Spleen (tissue), 11 donors: ENCODE results near the gene EGFR. TPM values are rescaled to one million over a fixed set of nuclear protein-coding genes. Genes with fewer than 3 reads are reported as not detected.
A peak's percentile ranks its signal among the peaks of the same experiment; 100 is the strongest.

Experiments used
- DNase-seq: peaks from one replicate; pipeline ENCODE4 v3.0.0-alpha.2; 2020
- H3K27ac ChIP-seq, 8 donors: fragments of 200-600 bp; sonication (generic) in 7 of 8; 1 replicate in 4 of 8; 2 replicates in 4 of 8; pipeline versions ENCODE4 v1.5.0 to v1.8.0; 2016 to 2021; ENCODE audit warnings: inconsistent platforms in 4 of 8, mild to moderate bottlenecking in 4 of 8, moderate library complexity in 1 of 8
- H3K27me3 ChIP-seq, 7 donors: fragments of 200-600 bp; sonication (generic) in 6 of 7; replicated peaks in 1 of 7; 1 replicate in 4 of 7; 2 replicates in 3 of 7; pipeline versions ENCODE4 v1.5.0 to v1.8.0; 2016 to 2021; ENCODE audit warnings: inconsistent platforms in 3 of 7, mild to moderate bottlenecking in 1 of 7
- H3K36me3 ChIP-seq, 6 donors: fragments of 200-600 bp; sonication (generic) in 5 of 6; 1 replicate in 4 of 6; 2 replicates in 2 of 6; pipeline versions ENCODE4 v1.5.0 to v1.8.0; 2016 to 2021; ENCODE audit warnings: inconsistent platforms in 2 of 6
- H3K4me1 ChIP-seq, 6 donors: fragments of 200-600 bp; sonication (generic) in 5 of 6; 1 replicate in 3 of 6; 2 replicates in 3 of 6; pipeline versions ENCODE4 v1.5.0 to v1.8.0; 2016 to 2021; ENCODE audit warnings: inconsistent platforms in 3 of 6
- H3K4me3 ChIP-seq, 8 donors: fragments of 200-600 bp; sonication (generic) in 7 of 8; 1 replicate in 4 of 8; 2 replicates in 4 of 8; pipeline versions ENCODE4 v1.5.0 to v1.8.0; 2016 to 2021; ENCODE audit warnings: inconsistent platforms in 4 of 8, mild to moderate bottlenecking in 4 of 8, moderate library complexity in 2 of 8
- H3K9me3 ChIP-seq, 8 donors: fragments of 200-600 bp; sonication (generic) in 7 of 8; 1 replicate in 4 of 8; 2 replicates in 4 of 8; pipeline versions ENCODE4 v1.5.0 to v1.8.0; 2016 to 2021; ENCODE audit warnings: inconsistent platforms in 4 of 8
- CTCF ChIP-seq, 11 experiments: fragments of 200-600 bp in 7 of 11; fragments of 450-650 bp in 4 of 11; sonication (generic) in 4 of 11; IDR thresholded peaks in 8 of 11; conservative IDR thresholded peaks in 3 of 11; 1 replicate in 7 of 11; 2 replicates in 4 of 11; pipeline versions ENCODE4 v1.4.0 to v1.8.0; 2016 to 2021; ENCODE audit warnings: antibody characterized with exemption in 11 of 11, inconsistent platforms in 4 of 11, mild to moderate bottlenecking in 1 of 11
- POLR2A ChIP-seq, 3 donors: fragments of 450-650 bp; IDR thresholded peaks; one replicate each; pipeline ENCODE4 v1.5.1; 2017; ENCODE audit warnings: antibody characterized with exemption in 3 of 3, mild to moderate bottlenecking in 1 of 3
- POLR2AphosphoS5 ChIP-seq, 3 donors: sonication (generic); formaldehyde crosslinking; IDR thresholded peaks; one replicate each; pipeline ENCODE4 v1.5.1; 2017; ENCODE audit warnings: antibody characterized with exemption in 3 of 3
- WGBS, 5 donors: extraction: QIAGEN DNeasy Blood & Tissue Kit in 3 of 5; methylation state at CpG; one replicate each; pipeline versions ENCODE4 v1.1.5 to v1.1.7; 2013 to 2018; 5-methylcytosine and 5-hydroxymethylcytosine counted together
- intact Hi-C: fragments of 100-400 bp; cut with DNase I; formaldehyde crosslinking; loops from one replicate; pipeline ENCODE4 v1.15.0; 2023; ENCODE audit warnings: low total_unique reads
- polyA plus RNA-seq, 3 donors: library from polyadenylated mRNA; stranded (reverse); fragments of 200-250 nt; gene quantifications; one replicate each; pipeline ENCODE4 v1.2.1, GENCODE V29; 2013
- total RNA-seq, 7 donors: library from RNA; depleted of rRNA in 3 of 7; stranded (reverse); fragments of >200 nt in 3 of 7; fragmentation: NEBNext Ultra II Directional in 4 of 7; extraction: Animal tissue kit (Norgen Biotek cat#: 25700) in 4 of 7; gene quantifications; one replicate each; pipeline versions ENCODE4 v1.1.0 to v1.2.1, GENCODE V29; 2016 to 2021
- donor health status: healthy with polysubstance abuse.
- donor health status: DM: no; HTN: no; CAD: no; lungs with moderate emphysema.
- donor health status: DM: no; HTN: no; CAD: no.
- donor health status: Bipolar disorder and iron deficiency.
- donor health status: healthy.
- donor health status: DM: no; HTN: no; CAD: no.
- donor health status: DM: yes; HTN: yes; CAD: no.

EGFR gene
- total and polyA plus RNA-seq, 10 donors, result 1.1 to 35.2 (median 24.5) TPM

- DNase-seq, result peak; percentile 59
- 76 to 84% (median 80%) methylated on average over 8 of the region's 8 CpGs for WGBS, 5 donors
- no peaks in the 10 kb centered on the region for H3K9me3 ChIP-seq
- TF ChIP-seq CTCF (IDR thresholded peaks at IDR 0.05 in 8 of 11, conservative IDR thresholded peaks at IDR 0.05 in 3 of 11), result no peak
- no peaks in the 10 kb centered on the region for H3K4me1 ChIP-seq
- H3K27ac ChIP-seq, result no peak overlapping the region
- H3K27me3 ChIP-seq, result no peaks in the 10 kb centered on the region
- no peak overlapping the region for H3K4me3 ChIP-seq
- H3K36me3 ChIP-seq, result peaks cover 0 to 82% (median 2%) of the 10 kb centered on the region in 6 donors
- intact Hi-C loops, result no loop called here
These were observed 138.9 kb downstream of the EGFR start for GRCh38 chr7:55157764-55158105.

GRCh38 chr7:55158541-55159382 lies 139.9 kb downstream of the EGFR start:
- intact Hi-C loops, result no loop called here
- Histone ChIP-seq H3K27ac (no peak overlapping the region), H3K27me3 (no peaks in the 10 kb centered on the region), H3K4me3 (no peak overlapping the region), H3K36me3 (peaks cover 0 to 82% (median 2%) of the 10 kb centered on the region in 6 donors), H3K4me1 (no peaks in the 10 kb centered on the region), H3K9me3 (no peaks in the 10 kb centered on the region)
- DNase-seq, result no peak
- TF ChIP-seq CTCF (IDR thresholded peaks at IDR 0.05 in 8 of 11, conservative IDR thresholded peaks at IDR 0.05 in 3 of 11) (no peak), POLR2AphosphoS5 (IDR thresholded peaks at IDR 0.05) (no peak), POLR2A (IDR thresholded peaks at IDR 0.05) (no peak)
- 78 to 88% (median 81%) methylated on average over 10 of the region's 10 CpGs for WGBS, 5 donors

- Histone ChIP-seq H3K27me3 (no peaks in the 10 kb centered on the region), H3K4me1 (no peaks in the 10 kb centered on the region), H3K27ac (no peak overlapping the region), H3K4me3 (no peak overlapping the region), H3K9me3 (no peaks in the 10 kb centered on the region), H3K36me3 (peaks cover 0 to 89% (median 2%) of the 10 kb centered on the region in 6 donors)
- DNase-seq, result no peak
- TF ChIP-seq CTCF (IDR thresholded peaks at IDR 0.05 in 8 of 11, conservative IDR thresholded peaks at IDR 0.05 in 3 of 11) (no peak), POLR2A (IDR thresholded peaks at IDR 0.05) (no peak), POLR2AphosphoS5 (IDR thresholded peaks at IDR 0.05) (no peak)
- 84 to 88% (median 84%) methylated on average over 4 of the region's 4 CpGs for WGBS, 5 donors
- intact Hi-C loops, result no loop called here
These were observed 141.7 kb downstream of the EGFR start for GRCh38 chr7:55160539-55160938.

GRCh38 chr7:55161154-55161687 lies 142.4 kb downstream of the EGFR start:
- Histone ChIP-seq H3K27ac (no peak overlapping the region), H3K9me3 (no peaks in the 10 kb centered on the region), H3K36me3 (peaks cover 0 to 89% (median 1%) of the 10 kb centered on the region in 6 donors), H3K4me1 (no peaks in the 10 kb centered on the region), H3K4me3 (no peak overlapping the region), H3K27me3 (no peaks in the 10 kb centered on the region)
- intact Hi-C loops, result no loop called here
- 91 to 97% (median 93%) methylated on average over 15 to 16 of the region's 16 CpGs for WGBS, 5 donors
- no peak for DNase-seq
- no peak for TF ChIP-seq POLR2A (IDR thresholded peaks at IDR 0.05)
- TF ChIP-seq POLR2AphosphoS5 (IDR thresholded peaks at IDR 0.05), result no peak
- TF ChIP-seq CTCF (IDR thresholded peaks at IDR 0.05 in 8 of 11, conservative IDR thresholded peaks at IDR 0.05 in 3 of 11), result no peak
